ENCODE results near the gene P2RX4. TPM values are rescaled to one million over a fixed set of nuclear protein-coding genes. Genes with fewer than 3 reads are reported as not detected.
"Not testable (repeated sequence)": the region's sequence is repeated elsewhere in the genome, so short reads cannot be mapped to it uniquely, and the experiment has no call there.

The P2RX4 gene
- total and polyA plus RNA-seq, 2 of the 4 experiments (the other 2 are of a cell fraction), result 9.5 to 12.6 TPM

DNA sequence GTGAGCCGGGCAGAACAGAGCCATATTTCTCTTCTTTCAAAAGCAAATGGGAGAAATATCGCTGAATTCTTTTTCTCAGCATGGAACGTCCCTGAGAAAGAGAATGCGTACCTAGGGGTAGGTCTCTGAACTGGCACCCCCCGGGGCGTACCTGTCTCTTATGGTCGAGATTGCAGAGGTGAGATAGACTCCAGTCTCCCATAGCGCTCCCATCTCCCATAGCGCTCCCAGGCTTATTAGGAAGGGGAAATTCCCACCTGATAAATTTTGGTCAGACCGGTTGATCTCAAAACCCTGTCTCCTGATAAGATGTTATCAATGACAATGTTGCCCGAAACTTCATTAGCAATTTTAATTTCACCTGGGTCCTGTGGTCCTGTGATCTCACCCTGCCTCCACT is 70.6 kb downstream of the P2RX4 start:
- DNase-seq; H3K4me3 ChIP-seq (ENCODE audit: insufficient read depth, low read depth, low read length); H2AK9ac ChIP-seq (replicated peaks; ENCODE audit: low read depth, low read length, poor library complexity); H3K9ac ChIP-seq (ENCODE audit: low read depth, low read length); POLR2A ChIA-PET (ENCODE audit: unreplicated experiment); H4K8ac ChIP-seq (ENCODE audit: low read depth in 2 of 2, low read length in 2 of 2); H3K23ac ChIP-seq (ENCODE audit: low read depth, low read length); H2BK15ac ChIP-seq (ENCODE audit: low read depth, low read length); H2AK5ac ChIP-seq (ENCODE audit: low read depth, low read length); H3K56ac ChIP-seq (ENCODE audit: extremely low read depth, insufficient read depth, low read length); H4K91ac ChIP-seq (ENCODE audit: insufficient read depth, low read depth, low read length); BruUV-seq (replicated peaks); H3K27ac ChIP-seq (ENCODE audit: insufficient read depth, low read length); ATAC-seq (ENCODE audit: low read depth); H3K4ac ChIP-seq (ENCODE audit: low read depth, low read length); H3K27me3 ChIP-seq (ENCODE audit: control insufficient read depth, insufficient read depth, low read length); H3K4me1 ChIP-seq (ENCODE audit: control insufficient read depth, insufficient read depth, low read length); H3K14ac ChIP-seq (replicated peaks; ENCODE audit: low read depth, low read length); H3K4me2 ChIP-seq (ENCODE audit: low read depth, low read length); intact Hi-C loops (cut with micrococcal nuclease); H2BK20ac ChIP-seq (ENCODE audit: low read depth, low read length); H4K5ac ChIP-seq (ENCODE audit: low read depth, low read length); dilution Hi-C loops (cut with HindIII; ENCODE audit: low sequenced_read_pairs, unreplicated experiment); H3K9me3 ChIP-seq (ENCODE audit: control insufficient read depth, insufficient read depth, low read length); H2BK120ac ChIP-seq (ENCODE audit: low read depth, low read length); H3K18ac ChIP-seq (ENCODE audit: low read depth, low read length); H2BK5ac ChIP-seq (ENCODE audit: low read depth, low read length, poor library complexity, severe bottlenecking); CTCF ChIA-PET; H2AFZ ChIP-seq (replicated peaks; ENCODE audit: low read length, poor library complexity); H3K36me3 ChIP-seq (ENCODE audit: control insufficient read depth, insufficient read depth, low read length); in situ Hi-C loops (cut with MboI; ENCODE audit: low sequenced_read_pairs): not testable (repeated sequence)
- WGBS, 2 experiments (ENCODE audit: extremely low coverage in 2 of 2, insufficient read length in 1 of 2), result no CpG with 5 or more reads among the region's 11 CpGs
- H3K79me1 ChIP-seq (ENCODE audit: low read depth in 1 of 2, low read length in 2 of 2), result peaks cover 15 to 62% of the 10 kb centered on the region in 2 experiments
- peaks cover 10% of the 10 kb centered on the region for H3K9me1 ChIP-seq (ENCODE audit: insufficient read depth, low read length)
- peaks cover 16% of the 10 kb centered on the region for H4K20me1 ChIP-seq (ENCODE audit: insufficient read depth, low read length)

DNA sequence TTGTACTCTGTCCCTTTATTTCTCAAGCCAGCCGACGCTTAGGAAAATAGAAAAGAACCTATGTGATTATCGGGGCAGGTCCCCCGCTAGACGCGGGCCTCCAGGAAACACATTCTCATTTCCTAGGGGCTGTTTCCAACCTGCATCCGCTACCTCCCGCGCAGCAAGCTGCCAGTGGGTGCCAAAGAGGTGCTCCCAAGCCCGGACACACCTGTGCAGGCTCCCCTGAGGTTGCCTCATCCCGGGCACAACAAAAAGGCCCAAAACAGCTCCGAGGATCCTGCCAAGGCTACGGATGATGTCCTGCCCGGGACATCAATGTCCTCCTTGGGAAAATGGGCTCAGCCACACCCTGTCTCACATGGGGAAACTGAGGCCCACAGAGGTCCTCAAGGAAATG is 71.2 kb downstream of the P2RX4 start:
- H2BK20ac ChIP-seq (ENCODE audit: low read depth, low read length); H4K8ac ChIP-seq (ENCODE audit: low read depth in 2 of 2, low read length in 2 of 2); H3K27ac ChIP-seq (ENCODE audit: insufficient read depth, low read length); H3K4me1 ChIP-seq (ENCODE audit: control insufficient read depth, insufficient read depth, low read length); intact Hi-C loops (cut with micrococcal nuclease); DNase-seq; H2AFZ ChIP-seq (replicated peaks; ENCODE audit: low read length, poor library complexity); H3K36me3 ChIP-seq (ENCODE audit: control insufficient read depth, insufficient read depth, low read length); H4K5ac ChIP-seq (ENCODE audit: low read depth, low read length); H3K4me2 ChIP-seq (ENCODE audit: low read depth, low read length); H3K9me3 ChIP-seq (ENCODE audit: control insufficient read depth, insufficient read depth, low read length); H3K56ac ChIP-seq (ENCODE audit: extremely low read depth, insufficient read depth, low read length); CTCF ChIA-PET; dilution Hi-C loops (cut with HindIII; ENCODE audit: low sequenced_read_pairs, unreplicated experiment); H3K18ac ChIP-seq (ENCODE audit: low read depth, low read length); H3K9ac ChIP-seq (ENCODE audit: low read depth, low read length); H2BK15ac ChIP-seq (ENCODE audit: low read depth, low read length); H2BK120ac ChIP-seq (ENCODE audit: low read depth, low read length); H3K4me3 ChIP-seq (ENCODE audit: insufficient read depth, low read depth, low read length); ATAC-seq (ENCODE audit: low read depth); in situ Hi-C loops (cut with MboI; ENCODE audit: low sequenced_read_pairs); BruUV-seq (replicated peaks); H3K14ac ChIP-seq (replicated peaks; ENCODE audit: low read depth, low read length); H3K27me3 ChIP-seq (ENCODE audit: control insufficient read depth, insufficient read depth, low read length); H2BK5ac ChIP-seq (ENCODE audit: low read depth, low read length, poor library complexity, severe bottlenecking); H3K4ac ChIP-seq (ENCODE audit: low read depth, low read length); H3K23ac ChIP-seq (ENCODE audit: low read depth, low read length); POLR2A ChIA-PET (ENCODE audit: unreplicated experiment); H2AK9ac ChIP-seq (replicated peaks; ENCODE audit: low read depth, low read length, poor library complexity); H4K91ac ChIP-seq (ENCODE audit: insufficient read depth, low read depth, low read length); H2AK5ac ChIP-seq (ENCODE audit: low read depth, low read length): not testable (repeated sequence)
- Histone ChIP-seq H4K20me1 (ENCODE audit: insufficient read depth, low read length) (peaks cover 22% of the 10 kb centered on the region), H3K9me1 (ENCODE audit: insufficient read depth, low read length) (peaks cover 10% of the 10 kb centered on the region), H3K79me1 (ENCODE audit: low read depth in 1 of 2, low read length in 2 of 2) (peaks cover 16 to 67% of the 10 kb centered on the region in 2 experiments)
- 81% methylated on average over 8 of the region's 14 CpGs; no CpG with 5 or more reads in 1 of the 2 experiments for WGBS, 2 experiments (ENCODE audit: extremely low coverage in 2 of 2, insufficient read length in 1 of 2)
